GM20431 (cell line): ENCODE results near the gene ADGRL3.
"Not testable (repeated sequence)": the region's sequence is repeated elsewhere in the genome, so short reads cannot be mapped to it uniquely, and the experiment has no call there.

Experiments used
- in situ Hi-C: fragments of 300-500 bp; cut with MseI, MboI; formaldehyde crosslinking; loops from one replicate; pipeline ENCODE4 v1.15.0; 2020; ENCODE audit warnings: low sequenced_read_pairs; ENCODE audit not compliant: unreplicated experiment

The ADGRL3 gene

GRCh38 chr4:61828960-61829359 lies 628.8 kb downstream of the ADGRL3 start:
- in situ Hi-C loops: no loop called here

DNA sequence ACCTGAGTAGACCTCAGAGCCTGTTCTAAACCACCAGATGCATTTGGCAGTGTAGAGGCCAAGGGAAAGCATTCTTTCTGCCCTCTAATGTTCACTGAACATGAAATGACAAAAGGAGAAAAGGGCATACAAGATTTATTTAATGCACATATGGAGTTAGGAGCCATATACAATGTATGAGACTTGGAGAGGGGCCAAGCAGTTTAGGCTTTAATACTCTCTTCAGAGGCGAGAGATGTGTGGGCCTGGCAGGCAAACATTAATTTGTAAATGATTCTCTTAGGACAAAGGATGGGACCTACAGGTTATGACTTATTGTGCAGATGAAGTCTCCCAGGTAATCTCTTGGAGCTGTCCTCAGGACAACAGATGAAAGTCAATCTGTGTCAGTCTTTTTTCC lies 631.9 kb downstream of the ADGRL3 start:
- in situ Hi-C loops: no loop called here

- in situ Hi-C loops: no loop called here
Observed at GRCh38 chr4:61837395-61837794, 637.3 kb downstream of the ADGRL3 start.

DNA sequence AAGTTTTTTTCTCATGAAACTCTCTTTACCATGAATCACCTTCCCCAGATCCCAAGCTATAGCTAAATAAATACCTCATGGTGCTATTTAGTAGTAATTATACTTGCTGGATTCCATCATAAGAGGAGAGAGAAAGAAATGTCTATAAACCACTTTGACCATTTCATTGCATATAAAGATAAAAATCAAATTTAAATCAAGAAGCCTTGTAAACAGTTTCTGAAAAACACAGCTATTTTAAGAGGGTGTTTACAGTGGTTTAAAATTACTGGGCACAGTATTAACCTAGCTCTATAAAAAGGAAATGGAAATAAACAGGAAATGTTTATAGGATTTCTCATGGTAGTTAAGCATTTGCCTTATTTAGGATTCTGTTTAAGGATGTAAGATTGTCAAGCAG lies 637.9 kb downstream of the ADGRL3 start:
- in situ Hi-C loops: no loop called here

- in situ Hi-C loops: no loop called here
Observed at GRCh38 chr4:61841714-61842113, 641.6 kb downstream of the ADGRL3 start.

- in situ Hi-C loops: no loop called here
Observed at GRCh38 chr4:61851126-61851525, 651.0 kb downstream of the ADGRL3 start.

DNA sequence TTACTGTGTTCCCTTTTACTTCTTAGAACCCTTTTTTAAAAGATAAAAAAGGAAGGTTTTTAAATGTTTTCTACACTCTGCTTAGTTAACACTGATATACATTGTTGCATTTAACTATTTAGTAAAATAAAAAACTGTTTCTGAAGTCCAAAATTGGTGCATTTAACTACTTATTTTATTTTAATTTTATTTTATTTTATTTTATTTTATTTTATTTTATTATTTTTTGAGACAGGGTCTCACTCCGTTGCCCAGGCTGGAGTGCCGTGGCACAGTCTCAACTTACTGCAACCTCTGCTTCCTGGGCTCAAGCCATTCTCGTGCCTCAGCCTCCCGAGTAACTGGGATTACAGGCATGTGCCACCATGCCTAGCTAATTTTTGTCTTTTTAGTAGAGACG lies 652.0 kb downstream of the ADGRL3 start:
- in situ Hi-C loops: not testable (repeated sequence)

DNA sequence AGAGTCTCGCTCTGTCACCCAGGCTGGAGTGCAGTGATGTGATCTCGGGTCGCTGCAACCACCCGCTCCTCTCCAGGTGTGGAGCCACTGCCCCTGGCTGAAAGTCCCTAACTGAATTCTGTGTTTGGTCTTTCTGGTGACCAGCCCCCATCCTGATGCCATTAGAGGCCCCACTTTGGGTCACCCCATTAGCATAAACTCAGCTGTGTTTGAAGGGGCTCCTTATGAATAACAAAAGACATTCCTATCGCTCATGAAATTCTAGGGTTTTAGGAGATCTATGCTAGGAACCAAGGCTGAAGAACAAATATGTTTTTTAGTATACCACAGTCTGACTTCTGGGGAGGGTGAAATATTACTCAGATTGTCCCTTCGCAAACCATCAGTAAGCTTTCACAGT lies 652.9 kb downstream of the ADGRL3 start:
- in situ Hi-C loops: no loop called here

GRCh38 chr4:61860376-61860775 lies 660.2 kb downstream of the ADGRL3 start:
- in situ Hi-C loops: no loop called here

DNA sequence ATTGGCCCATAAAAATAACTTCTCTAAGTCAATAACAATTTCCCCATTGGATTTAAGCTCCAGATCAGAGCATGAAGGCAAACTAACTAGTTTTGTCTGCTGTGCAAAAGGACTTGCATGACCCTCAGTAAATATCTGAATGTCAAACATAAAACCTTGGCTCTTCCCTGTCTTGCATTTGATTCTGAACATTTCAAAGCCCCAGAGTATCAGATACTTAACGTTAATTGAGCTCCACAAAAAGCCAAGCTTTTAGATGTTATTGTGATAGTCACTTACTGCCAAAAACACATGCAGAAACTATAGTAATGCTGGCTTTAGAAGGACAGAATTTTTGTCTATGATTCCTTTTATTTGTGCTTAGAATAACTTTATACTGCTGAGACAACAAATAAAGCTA lies 664.2 kb downstream of the ADGRL3 start:
- in situ Hi-C loops: no loop called here

DNA sequence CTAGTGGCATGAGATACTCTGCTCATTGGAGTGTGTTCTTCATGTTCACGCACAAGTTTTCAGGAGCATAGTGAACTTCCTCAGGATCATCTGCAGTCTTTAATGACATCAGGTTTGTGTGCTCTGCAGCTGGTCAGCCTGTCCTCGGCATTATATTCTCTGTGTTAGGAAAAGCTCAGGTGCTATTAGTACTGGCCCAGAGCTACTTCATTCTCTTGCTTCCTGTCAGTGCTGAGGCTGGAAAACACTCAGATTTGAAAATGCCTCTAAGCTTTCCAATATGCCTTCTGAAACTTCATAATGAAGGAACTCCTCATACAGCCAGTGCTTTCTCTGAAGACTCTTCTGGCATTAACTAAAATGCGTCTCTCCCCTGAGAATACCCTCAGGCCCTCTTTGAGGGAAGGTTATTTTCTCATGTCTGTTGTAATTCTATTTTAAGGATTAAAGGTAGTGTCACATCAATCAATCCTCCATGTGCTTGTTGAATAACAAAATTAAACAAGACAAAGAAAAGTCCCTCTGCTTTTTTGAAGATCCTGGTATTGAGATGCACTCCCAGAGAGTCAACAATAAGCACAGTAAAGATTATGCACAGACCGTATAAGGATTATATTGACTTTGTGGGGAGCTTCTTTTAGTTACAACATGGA lies 666.4 kb downstream of the ADGRL3 start:
- in situ Hi-C loops: no loop called here

DNA sequence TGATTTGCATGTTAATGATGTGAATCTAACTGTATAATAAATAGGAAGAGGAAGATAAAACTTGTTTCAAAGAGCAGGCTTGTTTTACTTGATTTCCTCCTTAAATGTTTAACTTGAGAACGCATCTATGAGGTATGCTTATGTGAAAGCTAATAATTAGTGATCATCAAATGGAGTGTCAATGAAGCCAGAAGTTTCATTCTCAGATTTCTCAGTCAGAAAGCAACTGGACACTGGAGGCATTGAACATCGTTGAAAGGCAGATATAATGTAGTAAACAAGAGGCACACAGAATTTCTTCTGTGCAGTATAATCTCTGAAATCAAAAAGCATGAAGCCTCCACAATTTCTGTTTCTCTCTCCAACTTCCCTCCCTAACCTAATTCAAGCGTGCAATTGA lies 672.9 kb downstream of the ADGRL3 start:
- in situ Hi-C loops: no loop called here

- in situ Hi-C loops: no loop called here
Observed at GRCh38 chr4:61877266-61877665, 677.1 kb downstream of the ADGRL3 start.

DNA sequence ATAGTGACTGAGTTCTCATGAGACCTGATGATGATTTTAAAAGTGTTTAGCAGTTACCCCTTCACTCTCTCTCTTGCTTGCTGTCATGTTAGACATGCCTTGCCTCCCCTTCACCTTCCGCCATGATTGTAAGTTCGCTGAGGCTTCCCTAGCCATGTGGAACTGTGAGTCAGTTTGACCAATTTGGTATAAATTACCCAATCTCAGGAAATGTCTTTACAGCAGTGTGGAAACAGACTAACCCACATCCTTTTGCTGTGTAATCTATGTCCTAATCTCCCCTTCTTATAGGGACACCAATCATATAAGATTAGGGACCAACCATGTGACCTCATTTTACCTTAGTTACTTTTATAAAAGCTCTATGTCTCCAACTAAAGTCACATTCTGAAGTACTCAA lies 677.8 kb downstream of the ADGRL3 start:
- in situ Hi-C loops: no loop called here

GRCh38 chr4:61882381-61882780 lies 682.3 kb downstream of the ADGRL3 start:
- in situ Hi-C loops: no loop called here

DNA sequence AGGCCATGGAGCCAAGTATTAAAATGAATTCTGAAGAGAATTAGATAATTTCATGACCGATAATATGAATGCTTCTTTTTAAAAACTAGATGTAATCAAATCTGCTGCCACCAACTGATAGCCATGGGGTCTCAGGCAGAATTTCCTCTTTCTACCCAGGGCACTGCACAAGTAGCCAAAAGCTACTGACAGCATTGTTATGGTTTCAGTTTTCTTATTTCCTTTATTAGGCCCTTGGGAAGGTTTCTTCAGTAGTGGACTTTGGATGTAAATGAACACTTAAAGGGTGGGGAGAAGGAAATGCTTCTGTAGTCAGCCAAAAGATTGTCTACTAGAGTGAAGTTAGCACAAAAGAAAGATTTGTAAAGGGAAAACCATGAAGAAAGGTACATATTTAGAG lies 686.0 kb downstream of the ADGRL3 start:
- in situ Hi-C loops: no loop called here

GRCh38 chr4:61889117-61889516 lies 689.0 kb downstream of the ADGRL3 start:
- in situ Hi-C loops: no loop called here

- in situ Hi-C loops: no loop called here
Observed at GRCh38 chr4:61890321-61890720, 690.2 kb downstream of the ADGRL3 start.

- in situ Hi-C loops: no loop called here
Observed at GRCh38 chr4:61891953-61892352, 691.8 kb downstream of the ADGRL3 start.

GRCh38 chr4:61896634-61897033 lies 696.5 kb downstream of the ADGRL3 start:
- in situ Hi-C loops: no loop called here

GRCh38 chr4:61909031-61909430 lies 708.9 kb downstream of the ADGRL3 start:
- in situ Hi-C loops: no loop called here

DNA sequence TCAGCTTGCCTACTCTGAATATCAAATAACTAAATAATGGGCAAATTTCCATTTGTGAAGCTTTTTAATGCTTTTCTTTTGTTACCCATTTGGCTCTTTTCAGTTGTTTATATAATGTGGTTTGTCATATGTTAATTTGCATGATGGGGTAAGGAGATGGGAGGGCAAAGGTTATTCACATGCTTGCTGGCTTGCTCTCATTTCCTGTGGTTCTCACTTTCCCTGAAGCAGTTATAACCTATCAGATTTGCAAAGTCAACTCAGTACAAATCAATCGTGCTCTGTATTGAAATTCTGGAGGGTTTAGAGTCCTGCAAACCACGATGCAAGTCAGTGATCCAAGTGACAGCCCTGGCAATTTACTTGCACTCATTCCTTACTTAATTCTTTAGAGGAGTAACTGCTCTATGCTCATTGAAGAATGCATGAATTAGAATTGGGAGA lies 711.2 kb downstream of the ADGRL3 start:
- in situ Hi-C loops: no loop called here
